ENCODE results near the gene FMN1. TPM values are rescaled to one million over a fixed set of nuclear protein-coding genes. Genes with fewer than 3 reads are reported as not detected.

The FMN1 gene
- total RNA-seq, 1 donor from 2014 or later: 3.3 TPM

GRCh38 chr15:32723171-32723948, 471.2 kb downstream of the FMN1 start:
- DNase-seq (ENCODE audit: missing footprints) (no peak), ATAC-seq (no peak)
- intact Hi-C loops (cut with DNase I): no loop called here

GRCh38 chr15:32722136-32722535, 472.4 kb downstream of the FMN1 start:
- ATAC-seq (no peak), DNase-seq (ENCODE audit: missing footprints) (no peak)
- intact Hi-C loops (cut with DNase I): no loop called here

- intact Hi-C loops (cut with DNase I): no loop called here
- no peak for ATAC-seq
Measured at GRCh38 chr15:32721596-32721995, 472.9 kb downstream of the FMN1 start.

GRCh38 chr15:32718821-32719716, 475.4 kb downstream of the FMN1 start:
- DNase-seq (ENCODE audit: missing footprints) (no peak), ATAC-seq (no peak)
- intact Hi-C loops (cut with DNase I): no loop called here

More at GRCh38 chr15:32721596-32721995, 472.9 kb downstream of the FMN1 start:
- no peak for DNase-seq (ENCODE audit: missing footprints)

GRCh38 chr15:32718227-32718820, 476.2 kb downstream of the FMN1 start:
- ATAC-seq (no peak), DNase-seq (ENCODE audit: missing footprints) (no peak)
- intact Hi-C loops (cut with DNase I): no loop called here

GRCh38 chr15:32717426-32718226, 476.9 kb downstream of the FMN1 start, which contains the start of gene GREM1:
GREM1 (plus strand) TSS chr15:32718004; CDS start chr15:32730691, 12,687 bp downstream.
- no peak for DNase-seq (ENCODE audit: missing footprints)
- intact Hi-C loops (cut with DNase I): no loop called here

GRCh38 chr15:32716915-32717425, 477.5 kb downstream of the FMN1 start:
- no peak for ATAC-seq

More at GRCh38 chr15:32717426-32718226, 476.9 kb downstream of the FMN1 start, which contains the start of gene GREM1:
- no peak for ATAC-seq

GRCh38 chr15:32716216-32716914, 478.1 kb downstream of the FMN1 start:
- intact Hi-C loops (cut with DNase I): no loop called here
- DNase-seq (ENCODE audit: missing footprints): no peak
- ATAC-seq: no peak

More at GRCh38 chr15:32716915-32717425, 477.5 kb downstream of the FMN1 start:
- intact Hi-C loops (cut with DNase I): no loop called here
- DNase-seq (ENCODE audit: missing footprints): no peak

Other genes with a start within 250 kb of the FMN1 start
- gene RYR3, start 116.3 kb upstream of the FMN1 start, total RNA-seq: not detected

Data from Right ventricle myocardium inferior (tissue), 1 donor.